ENCODE results near the gene IL17RA.

- TF ChIP-seq EP300 (IDR thresholded peaks at IDR 0.05; ENCODE audit: low read depth) (no peak), CTCF (IDR thresholded peaks at IDR 0.05) (no peak), POLR2A (IDR thresholded peaks at IDR 0.05) (no peak), POLR2AphosphoS5 (IDR thresholded peaks at IDR 0.05) (no peak)
Observed at GRCh38 chr22:17085277-17086181, 729 bp downstream of the IL17RA start.
